ENCODE data around the gene HIVEP3.

Gene HIVEP3

DNA sequence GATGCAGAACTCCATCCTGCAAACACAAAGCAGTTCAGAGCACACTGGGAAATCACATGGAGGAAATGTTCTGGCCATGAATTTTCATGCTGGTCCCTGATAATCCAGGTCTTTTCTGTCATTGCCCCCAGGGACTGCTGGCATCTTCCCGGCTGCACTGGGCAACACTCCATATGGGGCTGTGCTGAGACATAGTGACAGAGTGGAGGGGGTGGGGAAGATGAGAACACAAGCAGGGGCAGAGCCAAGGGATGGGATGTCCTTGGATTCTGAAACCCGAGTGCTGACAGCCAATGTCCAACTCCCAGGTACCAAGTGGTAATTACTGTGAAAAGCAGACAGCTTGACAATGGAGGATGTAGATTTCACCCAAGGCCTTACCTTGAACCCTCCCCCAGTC lies 185.7 kb downstream of the HIVEP3 start:
- TF ChIP-seq TAF1 (IDR thresholded peaks at IDR 0.05; ENCODE audit: borderline replicate concordance, insufficient read depth, low read length): no peak
- TF ChIP-seq FOXP2 (optimal IDR thresholded peaks at IDR 0.05; ENCODE audit: borderline replicate concordance, extremely low read depth, extremely low read length, insufficient read depth): no peak
- no peak for TF ChIP-seq SIN3A (IDR thresholded peaks at IDR 0.05; ENCODE audit: borderline replicate concordance, insufficient read depth, low read length)
- TF ChIP-seq POLR2AphosphoS5 (IDR thresholded peaks at IDR 0.05; ENCODE audit: low read depth, low read length): no peak
- no peak for TF ChIP-seq REST (IDR thresholded peaks at IDR 0.05; ENCODE audit: insufficient read depth in 1 of 2, low read depth in 2 of 2, low read length in 2 of 2)

- TF ChIP-seq POLR2AphosphoS5 (IDR thresholded peaks at IDR 0.05; ENCODE audit: low read depth, low read length) (no peak), FOXP2 (optimal IDR thresholded peaks at IDR 0.05; ENCODE audit: borderline replicate concordance, extremely low read depth, extremely low read length, insufficient read depth) (no peak), TAF1 (IDR thresholded peaks at IDR 0.05; ENCODE audit: borderline replicate concordance, insufficient read depth, low read length) (no peak), SIN3A (IDR thresholded peaks at IDR 0.05; ENCODE audit: borderline replicate concordance, insufficient read depth, low read length) (no peak)
Observed at GRCh38 chr1:41731516-41732030, 187.1 kb downstream of the HIVEP3 start.

GRCh38 chr1:41730806-41731205 lies 187.9 kb downstream of the HIVEP3 start:
- TF ChIP-seq REST (IDR thresholded peaks at IDR 0.05; ENCODE audit: insufficient read depth in 1 of 2, low read depth in 2 of 2, low read length in 2 of 2) (no peak), SIN3A (IDR thresholded peaks at IDR 0.05; ENCODE audit: borderline replicate concordance, insufficient read depth, low read length) (no peak), FOXP2 (optimal IDR thresholded peaks at IDR 0.05; ENCODE audit: borderline replicate concordance, extremely low read depth, extremely low read length, insufficient read depth) (no peak), POLR2AphosphoS5 (IDR thresholded peaks at IDR 0.05; ENCODE audit: low read depth, low read length) (no peak), TAF1 (IDR thresholded peaks at IDR 0.05; ENCODE audit: borderline replicate concordance, insufficient read depth, low read length) (no peak)

GRCh38 chr1:41728403-41729202 lies 190.1 kb downstream of the HIVEP3 start:
- TF ChIP-seq SIN3A (IDR thresholded peaks at IDR 0.05; ENCODE audit: borderline replicate concordance, insufficient read depth, low read length) (no peak), FOXP2 (optimal IDR thresholded peaks at IDR 0.05; ENCODE audit: borderline replicate concordance, extremely low read depth, extremely low read length, insufficient read depth) (no peak), REST (IDR thresholded peaks at IDR 0.05; ENCODE audit: insufficient read depth in 1 of 2, low read depth in 2 of 2, low read length in 2 of 2) (no peak), TAF1 (IDR thresholded peaks at IDR 0.05; ENCODE audit: borderline replicate concordance, insufficient read depth, low read length) (no peak), POLR2AphosphoS5 (IDR thresholded peaks at IDR 0.05; ENCODE audit: low read depth, low read length) (no peak)

- TF ChIP-seq SIN3A (IDR thresholded peaks at IDR 0.05; ENCODE audit: borderline replicate concordance, insufficient read depth, low read length): no peak
- TF ChIP-seq FOXP2 (optimal IDR thresholded peaks at IDR 0.05; ENCODE audit: borderline replicate concordance, extremely low read depth, extremely low read length, insufficient read depth): no peak
- TF ChIP-seq REST (IDR thresholded peaks at IDR 0.05; ENCODE audit: insufficient read depth in 1 of 2, low read depth in 2 of 2, low read length in 2 of 2): no peak
- TF ChIP-seq TAF1 (IDR thresholded peaks at IDR 0.05; ENCODE audit: borderline replicate concordance, insufficient read depth, low read length): no peak
- no peak for TF ChIP-seq POLR2AphosphoS5 (IDR thresholded peaks at IDR 0.05; ENCODE audit: low read depth, low read length)
Observed at GRCh38 chr1:41727749-41728115, 191.0 kb downstream of the HIVEP3 start.
